ENCODE data around the gene RETN.
A peak's percentile ranks its signal among the peaks of the same experiment; 100 is the strongest.

Gene RETN

GRCh38 chr19:7637374-7638256 lies 31.2 kb upstream of the RETN start:
- H3K4me3 ChIP-seq (ENCODE audit: low read depth, low read length) = peak overlapping the region; percentile 84
- peak overlapping the region; percentile 84 for H4K12ac ChIP-seq (ENCODE audit: low read depth, low read length)
- peak overlapping the region; percentile 9 for H2BK5ac ChIP-seq (ENCODE audit: low read depth, low read length, poor library complexity)
- H2AK5ac ChIP-seq (ENCODE audit: low read length) = peak overlapping the region; percentile 67
- H4K8ac ChIP-seq (ENCODE audit: low read depth, low read length) = peak overlapping the region; percentile 87
- peak overlapping the region; percentile 36 for H2BK120ac ChIP-seq (ENCODE audit: insufficient read depth, low read length, poor library complexity)
- H4K91ac ChIP-seq (ENCODE audit: low read depth, low read length) = peak overlapping the region; percentile 70
- peaks cover 7% of the 10 kb centered on the region for H3K79me2 ChIP-seq (ENCODE audit: control insufficient read depth, insufficient read depth, low read length, poor library complexity)
- peaks cover 6% of the 10 kb centered on the region for H3K79me1 ChIP-seq (ENCODE audit: low read length)
- no CpG with 5 or more reads among the region's 30 CpGs for WGBS (ENCODE audit: extremely low coverage, insufficient coverage, insufficient read length)
- H3K9ac ChIP-seq (ENCODE audit: low read length) = peak overlapping the region; percentile 87
- peak overlapping the region; percentile 89 for H3K4me2 ChIP-seq (ENCODE audit: low read length)
- peaks cover 14 to 16% of the 10 kb centered on the region in 2 experiments for H3K36me3 ChIP-seq (ENCODE audit: control insufficient read depth in 1 of 2, insufficient read depth in 2 of 2, low read length in 2 of 2)
- no peaks in the 10 kb centered on the region for H3K27me3 ChIP-seq (ENCODE audit: insufficient read depth, low read length)
- H3K27ac ChIP-seq (ENCODE audit: low read depth, low read length) = no peak overlapping the region
- H3K18ac ChIP-seq (ENCODE audit: low read length) = peak overlapping the region; percentile 40
- no peak overlapping the region for H3K23ac ChIP-seq (ENCODE audit: low read length)
- peak overlapping the region; percentile 19 for H3K14ac ChIP-seq (ENCODE audit: low read length)
- peak; percentile 46 to 59 for DNase-seq
- no peak overlapping the region for H2BK12ac ChIP-seq (ENCODE audit: low read length)
- H3K4ac ChIP-seq (ENCODE audit: low read depth, low read length) = peak overlapping the region; percentile 57
- H3K4me1 ChIP-seq (ENCODE audit: control insufficient read depth in 1 of 2, insufficient read depth in 2 of 2, low read length in 2 of 2) = peaks cover 7 to 11% of the 10 kb centered on the region in 2 experiments
- peaks cover 8% of the 10 kb centered on the region for H3K9me3 ChIP-seq (ENCODE audit: insufficient read depth, low read depth, low read length)
- no peak overlapping the region for H2AFZ ChIP-seq (ENCODE audit: insufficient read depth, low read length, poor library complexity)

GRCh38 chr19:7638802-7639465 lies 29.9 kb upstream of the RETN start:
- no peak overlapping the region for H4K8ac ChIP-seq (ENCODE audit: low read depth, low read length)
- no peak overlapping the region for H3K27ac ChIP-seq (ENCODE audit: low read depth, low read length)
- peaks cover 7 to 11% of the 10 kb centered on the region in 2 experiments for H3K4me1 ChIP-seq (ENCODE audit: control insufficient read depth in 1 of 2, insufficient read depth in 2 of 2, low read length in 2 of 2)
- H3K14ac ChIP-seq (ENCODE audit: low read length) = no peak overlapping the region
- H3K4ac ChIP-seq (ENCODE audit: low read depth, low read length) = no peak overlapping the region
- no CpG with 5 or more reads among the region's 12 CpGs for WGBS (ENCODE audit: extremely low coverage, insufficient coverage, insufficient read length)
- H3K4me2 ChIP-seq (ENCODE audit: low read length) = no peak overlapping the region
- H2AFZ ChIP-seq (ENCODE audit: insufficient read depth, low read length, poor library complexity) = no peak overlapping the region
- no peak overlapping the region for H4K91ac ChIP-seq (ENCODE audit: low read depth, low read length)
- no peak overlapping the region for H2AK5ac ChIP-seq (ENCODE audit: low read length)
- no peak overlapping the region for H3K9ac ChIP-seq (ENCODE audit: low read length)
- peaks cover 8% of the 10 kb centered on the region for H3K9me3 ChIP-seq (ENCODE audit: insufficient read depth, low read depth, low read length)
- no peak overlapping the region for H4K12ac ChIP-seq (ENCODE audit: low read depth, low read length)
- DNase-seq = no peak
- no peak overlapping the region for H2BK12ac ChIP-seq (ENCODE audit: low read length)
- H3K23ac ChIP-seq (ENCODE audit: low read length) = no peak overlapping the region
- no peak overlapping the region for H3K18ac ChIP-seq (ENCODE audit: low read length)
- peaks cover 6% of the 10 kb centered on the region for H3K79me1 ChIP-seq (ENCODE audit: low read length)
- H2BK120ac ChIP-seq (ENCODE audit: insufficient read depth, low read length, poor library complexity) = no peak overlapping the region
- H3K36me3 ChIP-seq (ENCODE audit: control insufficient read depth in 1 of 2, insufficient read depth in 2 of 2, low read length in 2 of 2) = peaks cover 17 to 18% of the 10 kb centered on the region in 2 experiments
- no peak overlapping the region for H2BK5ac ChIP-seq (ENCODE audit: low read depth, low read length, poor library complexity)
- peaks cover 7% of the 10 kb centered on the region for H3K79me2 ChIP-seq (ENCODE audit: control insufficient read depth, insufficient read depth, low read length, poor library complexity)
- no peaks in the 10 kb centered on the region for H3K27me3 ChIP-seq (ENCODE audit: insufficient read depth, low read length)
- no peak overlapping the region for H3K4me3 ChIP-seq (ENCODE audit: low read depth, low read length)

- Histone ChIP-seq H3K4me3 (ENCODE audit: low read depth, low read length) (peak overlapping the region; percentile 5), H2AK5ac (ENCODE audit: low read length) (no peak overlapping the region), H3K18ac (ENCODE audit: low read length) (no peak overlapping the region), H3K27ac (ENCODE audit: low read depth, low read length) (no peak overlapping the region), H3K27me3 (ENCODE audit: insufficient read depth, low read length) (no peaks in the 10 kb centered on the region), H3K36me3 (ENCODE audit: control insufficient read depth in 1 of 2, insufficient read depth in 2 of 2, low read length in 2 of 2) (peaks cover 24% of the 10 kb centered on the region in 2 experiments), H2BK5ac (ENCODE audit: low read depth, low read length, poor library complexity) (no peak overlapping the region), H2AFZ (ENCODE audit: insufficient read depth, low read length, poor library complexity) (no peak overlapping the region), H4K8ac (ENCODE audit: low read depth, low read length) (no peak overlapping the region), H3K9me3 (ENCODE audit: insufficient read depth, low read depth, low read length) (peaks cover 8% of the 10 kb centered on the region), H2BK12ac (ENCODE audit: low read length) (no peak overlapping the region), H4K91ac (ENCODE audit: low read depth, low read length) (no peak overlapping the region), H3K79me2 (ENCODE audit: control insufficient read depth, insufficient read depth, low read length, poor library complexity) (peaks cover 7% of the 10 kb centered on the region), H4K12ac (ENCODE audit: low read depth, low read length) (no peak overlapping the region), H3K9ac (ENCODE audit: low read length) (no peak overlapping the region), H3K79me1 (ENCODE audit: low read length) (peaks cover 6% of the 10 kb centered on the region), H3K14ac (ENCODE audit: low read length) (no peak overlapping the region), H3K4ac (ENCODE audit: low read depth, low read length) (no peak overlapping the region), H3K4me1 (ENCODE audit: control insufficient read depth in 1 of 2, insufficient read depth in 2 of 2, low read length in 2 of 2) (peaks cover 7 to 11% of the 10 kb centered on the region in 2 experiments), H3K23ac (ENCODE audit: low read length) (no peak overlapping the region), H3K4me2 (ENCODE audit: low read length) (no peak overlapping the region), H2BK120ac (ENCODE audit: insufficient read depth, low read length, poor library complexity) (no peak overlapping the region)
- WGBS (ENCODE audit: extremely low coverage, insufficient coverage, insufficient read length) = no CpG with 5 or more reads among the region's 13 CpGs
- DNase-seq = no peak
Measured at GRCh38 chr19:7639863-7640348, 28.9 kb upstream of the RETN start.

- WGBS (ENCODE audit: extremely low coverage, insufficient coverage, insufficient read length) = no CpG with 5 or more reads among the region's 11 CpGs
- peaks cover 6% of the 10 kb centered on the region for H3K79me1 ChIP-seq (ENCODE audit: low read length)
- H3K9ac ChIP-seq (ENCODE audit: low read length) = no peak overlapping the region
- no peak overlapping the region for H4K12ac ChIP-seq (ENCODE audit: low read depth, low read length)
- H4K8ac ChIP-seq (ENCODE audit: low read depth, low read length) = no peak overlapping the region
- no peak overlapping the region for H3K4me2 ChIP-seq (ENCODE audit: low read length)
- peaks cover 7% of the 10 kb centered on the region for H3K79me2 ChIP-seq (ENCODE audit: control insufficient read depth, insufficient read depth, low read length, poor library complexity)
- H3K4ac ChIP-seq (ENCODE audit: low read depth, low read length) = no peak overlapping the region
- no peak overlapping the region for H2BK12ac ChIP-seq (ENCODE audit: low read length)
- no peak for DNase-seq
- H3K4me1 ChIP-seq (ENCODE audit: control insufficient read depth in 1 of 2, insufficient read depth in 2 of 2, low read length in 2 of 2) = peaks cover 7 to 11% of the 10 kb centered on the region in 2 experiments
- H3K27ac ChIP-seq (ENCODE audit: low read depth, low read length) = no peak overlapping the region
- H3K23ac ChIP-seq (ENCODE audit: low read length) = no peak overlapping the region
- no peak overlapping the region for H2AK5ac ChIP-seq (ENCODE audit: low read length)
- H3K9me3 ChIP-seq (ENCODE audit: insufficient read depth, low read depth, low read length) = peaks cover 8% of the 10 kb centered on the region
- no peak overlapping the region for H2BK120ac ChIP-seq (ENCODE audit: insufficient read depth, low read length, poor library complexity)
- H3K27me3 ChIP-seq (ENCODE audit: insufficient read depth, low read length) = no peaks in the 10 kb centered on the region
- H3K36me3 ChIP-seq (ENCODE audit: control insufficient read depth in 1 of 2, insufficient read depth in 2 of 2, low read length in 2 of 2) = peaks cover 26 to 29% of the 10 kb centered on the region in 2 experiments
- no peak overlapping the region for H2BK5ac ChIP-seq (ENCODE audit: low read depth, low read length, poor library complexity)
- no peak overlapping the region for H3K14ac ChIP-seq (ENCODE audit: low read length)
- H3K4me3 ChIP-seq (ENCODE audit: low read depth, low read length) = no peak overlapping the region
- no peak overlapping the region for H3K18ac ChIP-seq (ENCODE audit: low read length)
- H4K91ac ChIP-seq (ENCODE audit: low read depth, low read length) = no peak overlapping the region
- H2AFZ ChIP-seq (ENCODE audit: insufficient read depth, low read length, poor library complexity) = no peak overlapping the region
Measured at GRCh38 chr19:7640803-7641202, 28.0 kb upstream of the RETN start.

Data from trophoblast cell (in vitro differentiated cells and primary cell).